Glomerular visceral epithelial cell (primary cell): ENCODE measurements around the gene SHISAL2B.
"Not testable (repeated sequence)": the region's sequence is repeated elsewhere in the genome, so short reads cannot be mapped to it uniquely, and the experiment has no call there.

ENCODE experiments used
- DNase-seq: peaks from one replicate; pipeline ENCODE4 v3.0.0-alpha.2; 2016; ENCODE audit errors: extremely low spot score

Gene SHISAL2B

DNA sequence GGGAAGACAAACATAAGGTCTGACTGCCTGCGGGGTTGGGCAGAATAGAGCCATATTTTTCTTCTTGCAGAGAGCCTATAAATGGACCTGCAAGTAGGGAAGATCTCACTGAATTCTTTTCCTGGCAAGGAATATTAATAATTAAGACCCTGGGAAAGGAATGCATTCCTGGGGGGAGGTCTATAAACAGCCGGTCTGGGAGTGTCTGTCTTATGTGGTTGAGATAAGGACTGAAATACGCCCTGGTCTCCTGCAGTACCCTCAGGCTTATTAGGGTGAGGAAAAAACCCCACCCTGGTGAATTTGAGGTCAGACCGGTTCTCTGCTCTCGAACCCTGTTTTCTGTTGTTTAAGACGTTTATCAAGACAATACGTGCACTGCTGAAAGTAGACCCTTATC is 6.1 kb downstream of the SHISAL2B start:
- not testable (repeated sequence) for DNase-seq

DNA sequence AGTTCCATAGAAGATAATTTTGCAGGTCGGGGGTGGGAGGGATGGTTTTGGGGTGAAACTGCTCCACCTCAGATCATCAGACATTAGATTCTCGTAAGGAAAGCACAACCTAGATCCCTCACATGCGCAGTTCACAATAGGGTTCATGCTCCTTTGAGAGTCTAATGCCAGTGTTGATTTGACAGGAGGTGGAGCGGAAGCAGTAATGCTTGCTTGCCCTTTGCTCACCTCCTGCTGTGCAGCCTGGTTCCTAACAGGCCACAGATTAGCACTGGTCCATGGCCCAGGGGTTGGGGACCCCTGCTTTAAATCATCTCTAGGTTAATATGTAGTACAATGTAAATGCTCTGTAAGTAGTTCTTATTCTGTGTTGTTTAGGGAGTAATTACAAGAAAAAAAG is 10.5 kb downstream of the SHISAL2B start:
- DNase-seq, result no peak

DNA sequence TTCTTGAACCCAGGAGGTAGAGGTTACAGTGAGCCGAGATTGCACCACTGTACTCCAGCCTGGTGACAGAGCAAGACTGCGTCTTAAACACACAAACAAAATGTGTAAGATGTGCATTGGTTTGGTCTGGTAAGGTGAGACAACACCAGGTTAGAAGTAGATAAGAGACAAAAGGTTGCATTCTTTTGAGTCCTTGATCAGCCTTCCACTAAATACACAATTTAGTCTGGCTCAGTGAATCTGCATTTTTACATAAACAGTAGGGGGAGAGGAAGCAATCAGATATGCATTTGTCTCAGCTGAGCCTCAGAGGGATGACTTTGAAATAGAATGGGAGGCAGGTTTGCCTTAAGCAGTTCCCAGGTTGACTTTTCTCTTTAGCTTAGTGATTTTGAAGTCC is 15.8 kb downstream of the SHISAL2B start:
- DNase-seq, result not testable (repeated sequence)

DNA sequence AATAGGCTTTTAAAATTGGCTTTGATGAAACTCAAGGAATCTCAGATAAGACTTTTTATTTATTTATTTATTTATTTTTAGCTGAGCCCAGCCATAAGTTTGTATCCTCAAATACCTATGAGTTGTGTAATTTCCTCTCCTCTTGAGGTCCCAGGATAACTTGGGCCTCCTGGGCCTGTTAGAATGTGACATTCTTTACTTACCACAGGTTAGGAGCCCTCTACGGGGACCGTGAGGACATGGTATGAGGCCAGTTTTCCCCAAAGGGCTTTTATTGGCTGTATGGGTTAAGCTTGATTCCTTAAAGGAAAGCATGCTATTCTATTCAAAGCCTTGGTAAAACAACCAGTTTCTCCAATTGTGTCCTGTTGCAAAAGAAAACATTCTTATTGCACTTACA is 16.9 kb downstream of the SHISAL2B start:
- DNase-seq, result no peak

DNA sequence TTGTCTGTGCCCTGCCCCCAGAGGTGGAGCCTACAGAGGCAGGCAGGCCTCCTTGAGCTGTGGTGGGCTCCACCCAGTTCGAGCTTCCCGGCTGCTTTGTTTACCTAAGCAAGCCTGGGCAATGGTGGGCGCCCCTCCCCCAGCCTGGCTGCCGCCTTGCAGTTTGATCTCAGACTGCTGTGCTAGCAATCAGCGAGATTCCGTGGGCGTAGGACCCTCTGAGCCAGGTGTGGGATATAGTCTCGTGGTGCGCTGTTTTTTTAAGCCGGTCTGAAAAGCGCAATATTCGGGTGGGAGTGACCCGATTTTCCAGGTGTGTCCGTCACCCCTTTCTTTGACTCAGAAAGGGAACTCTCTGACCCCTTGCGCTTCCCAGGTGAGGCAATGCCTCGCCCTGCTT is 24.2 kb downstream of the SHISAL2B start:
- DNase-seq, result not testable (repeated sequence)

DNA sequence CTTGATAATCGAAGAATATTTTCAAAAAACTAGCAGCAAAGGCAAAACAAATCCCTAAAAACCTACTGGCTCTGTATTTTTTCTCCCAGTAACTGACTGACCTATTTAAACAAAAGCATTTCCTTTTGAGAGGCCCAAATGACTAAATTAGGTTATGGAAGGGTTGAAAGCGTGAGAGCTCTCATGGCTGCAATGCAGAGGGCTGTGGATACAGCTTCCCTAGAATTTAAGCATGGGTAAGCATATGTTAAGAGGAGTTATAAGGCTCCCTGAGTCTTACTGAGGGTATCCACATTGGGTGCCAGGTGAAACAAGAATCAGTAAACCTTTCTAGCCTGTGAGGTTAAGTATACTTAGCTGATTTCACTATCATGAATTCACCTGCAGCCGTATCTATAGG is 32.3 kb downstream of the SHISAL2B start:
- DNase-seq, result no peak

DNA sequence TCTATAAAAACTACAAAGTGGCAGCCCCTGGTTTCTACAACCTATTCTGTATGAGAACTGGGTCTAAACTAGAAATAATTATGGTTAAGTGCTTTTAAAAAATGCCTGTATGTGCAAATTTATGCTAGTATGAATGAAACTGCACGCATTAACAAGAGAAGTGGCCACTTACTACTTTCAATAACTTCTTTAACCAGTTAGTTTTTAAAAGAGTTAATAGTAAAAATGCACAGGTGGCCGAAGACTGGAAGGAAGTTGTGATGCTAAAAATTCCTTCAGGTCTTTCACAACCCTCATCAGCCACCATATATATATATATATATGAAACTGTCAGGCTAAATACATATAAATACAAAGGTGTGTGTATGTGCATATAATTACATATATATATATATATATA is 36.8 kb downstream of the SHISAL2B start:
- DNase-seq, result no peak

DNA sequence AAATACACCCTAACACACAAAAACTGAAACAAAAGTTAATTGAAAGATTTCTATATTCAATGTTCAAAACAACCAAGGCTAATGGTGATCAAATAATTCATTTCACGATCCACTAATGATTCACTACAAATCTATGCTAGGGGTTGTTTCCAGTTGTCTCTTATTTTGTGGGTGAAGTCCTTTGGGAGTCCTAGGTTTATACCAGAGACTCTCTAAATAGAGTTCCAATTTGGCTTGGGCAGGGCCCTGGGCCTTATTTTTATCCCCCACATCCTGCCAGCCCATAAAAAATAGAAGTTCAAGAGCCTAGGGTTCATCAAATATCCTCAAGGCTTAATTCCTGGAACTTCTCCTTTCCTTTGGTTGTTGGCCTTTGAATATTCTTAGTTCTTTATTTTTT is 52.1 kb downstream of the SHISAL2B start:
- no peak for DNase-seq

DNA sequence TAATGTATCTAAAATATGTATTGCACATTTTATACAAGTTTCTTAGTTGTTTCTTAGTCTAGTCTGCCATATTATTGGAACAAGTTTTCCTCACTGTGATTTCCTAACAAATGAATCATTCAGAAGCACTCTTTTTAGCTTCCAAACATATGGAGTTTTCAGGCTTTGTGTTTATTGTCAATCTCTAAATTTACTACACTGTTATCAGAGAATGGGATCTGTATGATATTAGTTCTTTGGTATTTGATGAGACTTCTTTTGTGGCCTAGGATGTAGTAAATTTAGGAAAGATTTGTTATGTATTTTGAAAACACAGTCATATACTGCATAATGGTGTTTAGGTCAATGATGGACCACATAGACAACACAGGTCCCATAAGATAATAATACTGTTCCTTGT is 52.5 kb downstream of the SHISAL2B start:
- no peak for DNase-seq

DNA sequence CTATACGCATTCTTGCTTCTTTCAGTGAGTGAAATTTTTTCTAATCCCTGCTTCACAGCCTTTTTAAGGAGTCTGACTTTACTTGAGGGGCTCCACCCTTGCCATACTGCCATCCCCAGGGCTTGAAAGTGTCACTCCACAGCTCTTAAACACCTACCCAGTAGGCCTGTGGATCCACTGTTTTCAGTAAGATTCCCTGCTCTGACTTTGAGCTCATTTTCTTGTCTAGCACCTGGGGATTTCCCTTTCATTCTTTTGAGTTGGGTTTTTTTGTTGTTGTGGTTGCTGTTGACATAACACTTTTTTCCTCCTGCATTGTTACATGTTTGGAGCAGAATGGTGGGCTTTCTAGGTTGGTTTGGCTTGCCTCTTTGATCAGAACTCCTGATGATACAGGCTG is 54.6 kb downstream of the SHISAL2B start:
- DNase-seq, result no peak

DNA sequence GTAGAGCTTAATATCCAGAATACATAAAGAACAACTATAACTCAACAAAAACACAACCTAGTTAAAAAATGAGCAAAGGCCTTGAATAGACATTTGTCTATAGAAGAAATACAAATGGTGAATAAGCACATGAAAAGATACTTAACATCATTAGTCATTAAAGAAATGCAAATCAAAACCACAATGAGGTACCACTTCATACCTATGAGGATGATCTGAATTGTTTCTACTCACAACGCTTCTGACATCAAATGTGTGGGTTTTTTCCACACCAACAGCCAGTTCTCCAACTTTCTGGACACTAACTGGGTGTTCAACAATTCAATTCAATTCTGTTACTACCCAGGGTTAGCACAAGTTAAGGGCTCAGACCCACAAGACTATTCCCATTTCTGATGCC is 56.1 kb downstream of the SHISAL2B start:
- DNase-seq, result no peak

DNA sequence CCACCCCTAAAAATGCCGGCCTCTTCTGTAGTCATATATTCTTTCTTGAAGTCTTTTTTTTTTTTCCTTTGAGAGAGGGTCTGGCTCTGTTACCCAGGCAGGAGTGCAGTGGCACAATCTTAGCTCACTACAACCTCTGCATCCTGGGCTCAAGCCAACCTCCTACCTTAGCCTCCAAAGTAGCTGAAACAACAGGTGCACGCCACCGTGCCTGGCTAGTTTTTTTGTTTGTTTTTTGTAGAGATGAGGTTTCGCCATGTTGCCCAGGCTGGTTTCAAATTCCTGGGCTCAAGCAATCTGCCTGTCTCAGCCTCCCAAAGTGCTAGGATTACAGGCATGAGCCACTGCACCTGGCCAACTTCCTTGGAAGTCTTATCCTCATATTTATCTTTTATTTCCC is 59.1 kb downstream of the SHISAL2B start:
- DNase-seq, result no peak

DNA sequence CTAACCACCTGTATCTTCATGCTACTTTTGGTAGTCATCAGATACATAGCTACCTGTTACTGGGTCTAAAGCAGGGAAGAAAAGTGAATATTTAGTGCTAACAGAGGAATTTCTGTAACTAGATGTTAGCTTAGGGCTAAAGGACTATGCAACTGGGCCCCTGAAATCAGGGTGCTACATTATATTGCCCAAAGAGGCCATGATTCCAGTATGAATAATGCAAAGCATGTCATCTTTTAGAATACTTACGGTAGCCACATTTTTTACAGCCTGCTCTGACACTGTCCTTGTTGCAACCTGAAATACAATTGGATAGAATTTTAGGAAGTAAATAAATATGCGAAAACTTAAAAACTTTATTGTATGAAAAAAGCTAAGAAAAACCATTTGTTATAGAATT is 63.8 kb downstream of the SHISAL2B start:
- DNase-seq, result no peak

DNA sequence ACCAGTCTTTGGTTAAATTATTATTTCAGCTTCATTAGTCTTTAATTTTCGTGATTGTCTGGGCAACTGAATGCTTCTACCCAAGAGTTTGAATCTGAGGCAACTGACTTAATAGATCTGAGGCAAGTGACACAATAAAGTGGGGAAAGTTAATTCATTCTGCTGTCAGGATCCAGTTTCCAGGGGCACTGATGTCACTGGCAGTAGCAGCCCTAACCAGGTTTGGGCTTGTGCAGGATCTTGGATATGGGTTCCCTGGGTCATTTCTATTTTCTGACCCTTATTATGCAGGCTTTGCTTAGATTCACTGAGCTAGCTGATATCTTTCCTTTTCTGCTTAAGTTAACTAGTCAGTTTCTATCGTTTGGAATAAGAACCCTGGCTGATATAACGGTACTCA is 68.6 kb downstream of the SHISAL2B start:
- DNase-seq, result no peak

DNA sequence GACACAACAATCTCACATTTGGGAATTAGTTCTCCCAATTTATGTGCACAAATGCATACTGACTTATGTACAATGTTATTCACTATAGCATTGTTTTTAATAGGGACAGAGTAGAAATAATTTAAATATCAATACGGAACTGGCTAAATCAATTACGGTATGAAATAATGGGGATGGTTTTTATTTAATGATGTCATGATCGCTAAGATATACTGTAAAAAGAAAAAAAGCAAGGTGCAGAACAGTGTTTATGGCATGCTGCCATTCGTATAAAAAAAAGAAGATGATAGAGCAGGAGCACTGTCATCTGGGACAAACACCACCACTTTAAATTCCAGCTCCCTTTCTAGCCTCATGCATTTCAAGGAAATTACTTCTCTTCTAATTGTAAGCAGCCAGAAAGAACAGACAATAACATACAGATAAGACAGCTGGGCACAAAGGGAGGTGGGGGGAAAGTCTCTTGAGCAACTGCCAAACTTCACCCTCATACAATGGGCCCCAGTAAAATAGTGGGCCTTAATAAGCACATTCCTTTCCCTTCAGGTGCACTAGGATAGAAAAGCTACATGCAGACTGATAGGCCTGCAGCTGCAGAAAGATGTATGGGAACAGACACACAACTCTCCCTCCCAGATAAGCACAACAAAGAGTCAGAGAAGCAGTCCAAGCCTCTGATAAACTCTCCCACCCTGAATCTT is 69.8 kb downstream of the SHISAL2B start:
- no peak for DNase-seq

DNA sequence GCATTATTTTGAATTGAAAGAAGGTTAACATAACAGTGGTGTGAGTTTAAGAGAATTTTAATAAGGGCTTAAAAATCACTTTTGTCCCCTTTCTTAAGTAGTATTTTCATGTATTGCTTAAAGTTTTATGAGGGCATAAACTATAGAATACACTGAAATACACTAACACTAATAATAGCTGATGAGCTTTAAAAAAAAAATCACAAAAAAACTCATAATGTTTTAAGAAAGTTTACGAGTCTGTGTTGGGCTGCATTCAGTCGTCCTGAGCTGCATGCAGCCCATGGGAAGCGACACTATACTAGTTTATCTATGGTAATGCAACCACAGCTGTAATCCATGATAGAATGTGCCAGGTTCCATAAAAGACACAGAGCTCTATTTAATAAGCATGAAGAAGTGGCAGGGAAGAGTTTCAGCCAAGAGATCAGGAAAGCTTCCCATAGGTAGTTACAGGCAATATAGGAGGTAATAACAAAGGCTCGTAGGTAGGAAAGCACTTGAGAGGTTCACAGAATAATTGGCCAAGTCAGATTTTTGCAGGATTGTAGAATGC is 73.7 kb downstream of the SHISAL2B start:
- DNase-seq, result no peak

DNA sequence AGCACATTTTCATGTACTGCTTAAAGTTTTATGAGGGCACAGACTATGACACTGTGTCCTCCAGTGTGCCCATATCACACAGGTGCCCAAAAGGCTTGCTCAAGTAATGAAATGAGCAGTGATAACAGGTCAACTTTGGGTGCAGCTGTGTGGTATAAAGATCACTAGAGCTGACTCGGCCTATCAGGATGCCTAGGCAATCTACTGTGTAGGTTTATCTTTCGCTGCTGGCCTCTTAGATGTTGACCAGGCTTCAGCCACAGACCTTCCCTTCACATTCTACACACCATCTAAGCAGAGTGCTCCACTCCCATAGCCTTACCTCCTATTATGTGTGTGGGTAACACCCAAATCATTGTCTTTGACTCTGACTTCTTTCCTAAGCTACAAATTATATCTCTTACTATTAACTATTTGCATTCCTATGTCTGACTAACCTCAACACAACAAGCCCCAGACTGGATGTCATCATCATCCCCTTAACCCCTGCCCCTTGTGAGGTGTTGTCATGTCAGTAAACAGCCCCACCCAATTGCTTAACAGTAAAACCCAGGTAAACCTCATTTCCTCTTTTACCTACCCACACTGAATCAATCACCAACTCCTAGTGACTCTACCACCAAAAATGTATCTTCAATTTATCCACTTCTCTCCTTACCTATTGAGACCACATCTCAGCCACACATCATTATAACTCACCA is 75.7 kb downstream of the SHISAL2B start:
- DNase-seq, result no peak

DNA sequence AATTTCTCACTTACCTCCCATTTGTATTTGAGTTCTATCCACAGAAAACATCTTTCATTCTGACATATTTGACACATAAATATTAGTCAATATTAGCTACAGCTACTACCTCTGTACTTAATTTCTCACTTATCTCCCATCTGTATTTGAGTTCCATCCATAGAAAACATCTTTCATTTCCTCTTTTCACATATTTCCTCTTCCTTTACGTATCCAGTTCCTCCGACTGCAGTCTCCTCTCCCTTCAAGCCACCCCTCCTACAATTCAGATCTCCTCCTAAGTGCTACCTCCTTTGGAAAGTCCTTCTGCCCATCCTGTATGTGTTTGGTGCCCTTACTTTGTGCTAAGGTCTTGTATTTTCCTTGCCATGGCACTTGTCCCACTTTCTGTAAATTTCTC is 76.6 kb downstream of the SHISAL2B start:
- DNase-seq, result no peak
